HG02938 (cell line): Measurements from ENCODE around the gene PRUNE2.

ENCODE experiments used
- ATAC-seq: cut with Tn5 transposase; IDR thresholded peaks from one replicate; pipeline ENCODE4 v1.9.1; 2021; ENCODE audit warnings: mild to moderate bottlenecking, moderate library complexity; ENCODE audit not compliant: unreplicated experiment

PRUNE2 gene

DNA sequence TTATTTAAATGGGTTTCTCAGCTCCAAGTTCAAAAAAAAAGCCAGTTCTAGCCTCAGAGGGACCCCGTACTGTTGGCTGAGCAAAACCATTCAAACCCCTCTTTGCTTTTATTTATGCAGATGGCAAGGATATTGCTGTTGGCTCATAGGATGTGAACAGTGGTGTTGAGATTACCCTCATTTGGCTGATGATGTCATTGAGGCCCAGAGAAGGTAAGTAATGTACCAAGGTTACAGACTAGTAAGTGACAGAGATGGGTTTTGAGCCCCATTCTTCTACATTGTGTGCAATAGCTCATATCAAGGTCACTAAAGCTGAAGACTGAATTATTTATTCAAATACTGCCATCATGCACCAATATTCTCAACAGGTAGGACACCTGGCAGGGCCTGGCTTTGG, 263.8 kb downstream of the PRUNE2 start:
- no peak for ATAC-seq

DNA sequence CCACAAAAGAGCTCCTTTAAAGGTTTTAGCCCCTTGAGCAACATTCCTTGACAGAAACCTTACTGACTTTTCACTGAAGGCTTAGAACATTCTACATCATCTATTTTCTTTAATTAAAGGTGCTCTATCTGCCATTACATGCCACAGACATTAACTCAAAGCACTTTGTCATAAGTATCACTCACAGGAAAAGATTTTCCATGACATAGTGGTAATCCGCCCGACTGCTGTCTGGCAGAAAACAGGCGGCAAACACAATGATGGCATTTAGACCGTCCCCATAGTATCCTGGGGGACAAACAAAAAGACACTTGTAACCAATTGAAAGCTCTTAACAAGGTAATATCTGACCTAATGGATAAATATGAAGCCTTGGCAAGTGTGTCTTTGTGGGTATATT, 267.9 kb downstream of the PRUNE2 start:
- no peak for ATAC-seq

DNA sequence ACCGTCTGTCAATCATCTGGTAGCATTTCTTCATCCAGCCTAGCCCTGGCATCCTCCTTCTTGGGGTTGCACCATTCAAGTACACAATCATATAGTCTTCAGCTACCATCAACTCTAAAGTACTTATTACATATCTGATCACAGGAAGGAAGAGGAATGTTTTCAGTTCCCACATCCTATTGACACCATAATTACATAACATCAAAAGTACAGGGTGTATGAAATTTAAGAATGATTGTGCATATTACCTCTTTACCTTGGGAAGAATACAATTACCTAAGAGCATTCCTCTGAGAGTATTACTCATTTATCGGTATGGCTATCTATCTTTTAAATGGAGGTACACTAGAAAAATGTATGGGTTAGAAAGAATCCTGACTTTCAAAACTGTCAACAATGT, 268.5 kb downstream of the PRUNE2 start:
- ATAC-seq, result no peak

- no peak for ATAC-seq
These were observed 271.4 kb downstream of the PRUNE2 start for GRCh38 chr9:76634356-76635054.

GRCh38 chr9:76630916-76631315, 275.0 kb downstream of the PRUNE2 start:
- ATAC-seq, result no peak

GRCh38 chr9:76629205-76629990, 276.5 kb downstream of the PRUNE2 start:
- no peak for ATAC-seq

GRCh38 chr9:76628155-76628554, 277.8 kb downstream of the PRUNE2 start:
- no peak for ATAC-seq

DNA sequence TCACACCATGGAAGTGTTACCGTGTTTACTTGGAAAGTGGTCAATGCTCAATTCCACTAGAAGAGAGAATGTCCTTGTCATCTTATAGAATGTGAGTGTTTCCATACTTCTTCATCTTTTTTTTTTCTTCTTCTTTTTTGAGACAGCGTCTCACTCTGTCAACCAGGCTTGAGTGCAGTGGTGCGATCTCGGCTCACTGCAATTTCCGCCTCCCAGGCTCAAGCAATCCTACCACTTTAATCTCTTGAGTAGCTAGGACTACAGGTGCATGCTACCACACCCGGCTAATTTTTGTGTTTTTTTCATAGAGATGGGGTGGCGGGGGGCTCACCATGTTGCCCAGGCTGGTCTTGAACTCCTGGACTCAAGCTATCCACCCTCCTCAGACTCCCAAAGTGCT, 278.9 kb downstream of the PRUNE2 start:
- no peak for ATAC-seq

DNA sequence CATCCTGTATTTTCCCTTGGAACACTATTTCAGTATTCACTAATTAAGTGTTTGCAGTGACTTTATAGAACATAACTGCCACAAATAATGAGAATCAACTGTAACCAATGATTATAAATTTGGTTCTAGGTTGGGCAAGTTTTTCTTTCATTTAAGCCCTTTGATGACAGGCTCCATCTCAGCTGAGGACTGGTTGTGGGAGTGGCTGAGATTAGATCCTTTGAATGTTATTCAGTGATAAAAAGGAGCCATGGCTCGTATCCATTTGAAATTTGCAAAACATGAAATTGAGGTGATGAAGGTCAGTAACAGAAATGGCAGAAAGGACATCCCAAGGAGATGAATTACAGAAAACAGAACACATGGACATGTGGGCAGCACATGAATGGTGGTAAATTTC, 279.8 kb downstream of the PRUNE2 start:
- ATAC-seq, result no peak

- ATAC-seq, result peak; percentile 97
These were observed 281.4 kb downstream of the PRUNE2 start for GRCh38 chr9:76624391-76625048.

- no peak for ATAC-seq
These were observed 284.9 kb downstream of the PRUNE2 start for GRCh38 chr9:76620996-76621395.

GRCh38 chr9:76620581-76620980, 285.3 kb downstream of the PRUNE2 start:
- no peak for ATAC-seq

DNA sequence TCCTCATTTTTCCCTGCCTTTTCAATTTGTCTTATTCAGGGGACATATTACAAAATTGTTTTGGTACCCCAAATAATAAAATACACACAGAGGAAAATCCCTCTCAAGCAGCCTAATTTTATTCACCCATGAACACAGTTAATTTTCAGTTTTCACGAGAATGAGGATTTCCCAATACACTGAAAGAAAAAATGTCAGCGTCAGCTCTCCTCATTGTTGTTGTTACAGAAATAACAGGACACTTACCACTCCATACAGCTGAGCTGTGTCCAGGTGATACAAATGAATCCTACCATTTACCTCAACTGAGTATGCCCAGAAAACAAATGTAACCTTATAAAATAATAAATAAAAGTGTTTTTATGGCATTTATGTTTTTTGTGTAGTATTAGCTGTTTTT, 286.3 kb downstream of the PRUNE2 start:
- no peak for ATAC-seq

DNA sequence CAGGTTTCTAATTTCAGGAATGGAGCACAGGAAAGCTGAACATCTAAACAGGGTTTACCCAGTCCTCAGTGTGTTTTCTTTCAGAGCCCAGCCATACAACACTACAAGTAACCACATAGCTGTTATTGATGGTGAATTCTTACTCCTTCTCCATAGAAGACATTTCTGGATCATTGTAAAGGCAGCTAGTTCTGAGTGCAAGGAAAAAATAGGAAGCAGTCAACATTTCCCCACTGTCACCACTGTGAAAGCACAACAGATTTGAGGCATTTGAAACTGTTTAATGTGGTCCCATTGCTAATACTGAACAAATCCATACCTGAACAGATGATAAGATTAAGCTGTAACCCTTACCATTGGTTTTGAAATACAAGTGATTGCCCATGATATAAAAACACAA, 286.7 kb downstream of the PRUNE2 start:
- ATAC-seq, result no peak

DNA sequence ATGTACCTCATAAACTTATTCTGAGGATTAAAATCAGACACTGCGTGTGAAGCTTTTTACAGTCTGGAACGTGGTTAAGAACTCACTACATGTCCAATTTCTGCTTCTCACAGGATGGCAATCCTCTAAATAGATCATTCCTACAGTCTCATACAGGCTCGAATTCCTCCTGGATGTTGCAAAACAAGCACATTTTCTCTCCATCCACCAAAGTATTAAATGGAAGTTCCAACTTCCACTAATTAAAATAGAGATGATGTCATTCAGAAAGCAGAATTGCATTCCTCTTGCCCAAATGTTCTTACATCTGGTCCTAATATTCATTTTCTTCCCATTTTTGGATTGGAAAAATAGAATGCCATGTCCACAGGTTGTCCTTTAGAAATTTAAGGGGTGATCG, 287.2 kb downstream of the PRUNE2 start:
- ATAC-seq, result no peak

- no peak for ATAC-seq
These were observed 288.3 kb downstream of the PRUNE2 start for GRCh38 chr9:76617497-76618175.

DNA sequence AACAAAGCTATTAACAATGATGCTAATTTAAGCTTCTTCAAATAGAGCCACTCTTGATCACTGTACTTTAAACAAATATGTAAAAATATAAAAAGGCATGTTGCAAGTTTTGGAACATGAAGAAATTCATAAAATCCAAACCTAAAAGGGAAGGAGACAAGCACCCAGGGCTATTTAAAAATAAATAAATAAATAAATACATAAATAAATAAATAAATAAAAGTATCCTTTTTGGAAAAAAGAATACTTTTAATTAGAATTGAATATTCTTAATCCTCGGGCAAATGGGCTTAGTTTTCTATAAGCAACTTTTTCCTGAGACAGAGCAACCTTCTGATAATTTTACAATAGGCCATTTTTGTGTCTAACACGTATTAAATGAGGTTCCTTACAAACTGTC, 289.1 kb downstream of the PRUNE2 start:
- ATAC-seq, result no peak

DNA sequence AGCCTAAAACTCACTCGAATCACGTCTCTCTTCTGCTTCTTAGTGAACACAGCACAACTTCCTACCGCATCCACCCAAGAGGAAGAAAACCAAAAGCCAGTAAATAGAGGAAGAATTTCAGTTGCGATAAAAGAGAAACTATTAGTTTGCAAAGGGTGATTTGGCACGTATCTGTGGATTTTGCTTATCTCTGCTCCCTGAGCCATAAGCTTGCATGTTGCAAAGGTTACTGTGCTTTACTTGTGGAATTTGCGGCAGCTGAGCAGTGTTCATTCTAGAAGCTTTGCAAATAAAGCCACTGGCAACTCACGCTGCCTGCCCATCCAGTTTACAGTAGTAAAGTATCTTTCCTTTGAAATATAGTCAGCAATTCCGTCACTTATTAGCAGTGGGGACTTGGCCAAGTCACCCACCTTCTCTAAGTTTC, 290.7 kb downstream of the PRUNE2 start:
- no peak for ATAC-seq

DNA sequence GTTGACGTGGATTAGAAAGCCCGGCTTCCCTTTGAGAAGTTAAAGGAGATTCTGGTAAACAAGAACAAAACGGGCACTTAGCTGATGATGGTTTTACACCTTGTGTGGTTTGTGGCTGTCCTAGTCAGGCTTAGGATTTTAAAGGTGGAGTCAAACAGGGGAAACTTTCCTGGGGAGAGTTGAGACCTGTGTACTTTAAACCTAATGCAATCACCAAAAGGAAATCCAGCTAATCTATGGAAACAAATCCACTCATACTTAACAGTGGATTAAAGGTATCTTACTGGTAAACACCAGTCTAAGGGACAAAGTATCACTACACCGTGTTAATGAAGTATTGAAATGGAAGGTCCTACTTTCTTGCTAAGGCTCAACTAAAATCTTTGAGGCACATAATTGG, 291.9 kb downstream of the PRUNE2 start:
- no peak for ATAC-seq

GRCh38 chr9:76613150-76613781, 292.6 kb downstream of the PRUNE2 start:
- ATAC-seq, result no peak

- no peak for ATAC-seq
These were observed 295.9 kb downstream of the PRUNE2 start for GRCh38 chr9:76610011-76610352.
